Activated naive CD8-positive, alpha-beta T cell treated with anti-CD3 and anti-CD28 coated beads, Interleukin-2, amount 50 U/mL, for 24 hours (primary cell): Measurements from ENCODE around the gene BGLAP.
"Not testable (repeated sequence)": the region's sequence is repeated elsewhere in the genome, so short reads cannot be mapped to it uniquely, and the experiment has no call there.

Source experiments
- ATAC-seq: fragments of 150-1000 bp; cut with Tn5 transposase; one replicate; pipeline ENCODE4 v1.10.0; 2021
- DNase-seq: peaks from one replicate; pipeline ENCODE4 v3.0.0; 2021
- H3K27ac Mint-ChIP-seq: one replicate; pipeline ENCODE4 v1.8.0; 2021; ENCODE audit warnings: mild to moderate bottlenecking, mixed read lengths
- H3K27me3 Mint-ChIP-seq: one replicate; pipeline ENCODE4 v1.8.0; 2021; ENCODE audit warnings: mixed read lengths
- H3K36me3 Mint-ChIP-seq: one replicate; pipeline ENCODE4 v1.8.0; 2021; ENCODE audit warnings: low read depth, mixed read lengths
- H3K4me1 Mint-ChIP-seq: one replicate; pipeline ENCODE4 v1.8.0; 2021; ENCODE audit warnings: mixed read lengths
- H3K4me3 Mint-ChIP-seq: one replicate; pipeline ENCODE4 v1.8.0; 2021; ENCODE audit warnings: mild to moderate bottlenecking, moderate library complexity, mixed read lengths
- H3K9me3 Mint-ChIP-seq: one replicate; pipeline ENCODE4 v1.8.0; 2021; ENCODE audit warnings: mixed read lengths

BGLAP gene

DNA sequence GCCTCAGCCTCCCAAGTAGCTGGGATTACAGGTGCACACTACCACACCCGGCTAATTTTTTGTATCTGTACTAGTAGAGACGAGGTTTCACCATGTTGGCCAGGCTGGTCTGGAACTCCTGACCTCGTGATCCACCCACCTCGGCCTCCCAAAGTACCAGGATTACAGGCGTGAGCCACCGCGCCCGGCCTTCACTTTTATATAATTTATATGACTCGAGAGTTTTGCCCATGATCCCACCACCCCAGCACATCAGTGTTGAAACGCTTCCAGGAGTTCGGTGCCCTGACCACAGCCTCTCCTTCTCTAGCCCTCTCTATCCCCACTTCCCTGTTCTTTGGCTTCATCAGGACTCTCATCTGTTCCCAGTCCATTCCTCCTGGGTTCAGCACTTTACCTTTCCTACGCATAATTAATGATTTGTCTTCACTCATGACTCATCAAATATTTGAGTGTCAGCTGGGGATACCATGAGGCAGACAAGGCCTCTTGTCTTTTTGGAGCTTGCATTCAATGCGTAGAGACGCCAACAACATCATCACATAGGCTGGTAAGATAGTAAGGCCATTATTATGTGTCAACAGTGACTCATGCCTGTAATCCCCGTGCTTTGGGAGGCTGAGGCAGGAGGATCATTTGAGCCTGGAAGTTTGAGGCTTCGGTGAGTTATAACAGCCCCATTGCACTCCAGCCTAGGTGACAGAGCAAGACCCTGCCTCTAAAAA, 27.8 kb upstream of the BGLAP start:
- Mint-ChIP-seq H3K9me3 (peaks cover 2% of the 10 kb centered on the region), H3K27ac (peak overlapping the region; percentile 97), H3K4me3 (peak overlapping the region; percentile 84), H3K36me3 (peaks cover 59% of the 10 kb centered on the region), H3K4me1 (peaks cover 58% of the 10 kb centered on the region), H3K27me3 (no peaks in the 10 kb centered on the region)
- DNase-seq, result no peak
- ATAC-seq, result no peak

DNA sequence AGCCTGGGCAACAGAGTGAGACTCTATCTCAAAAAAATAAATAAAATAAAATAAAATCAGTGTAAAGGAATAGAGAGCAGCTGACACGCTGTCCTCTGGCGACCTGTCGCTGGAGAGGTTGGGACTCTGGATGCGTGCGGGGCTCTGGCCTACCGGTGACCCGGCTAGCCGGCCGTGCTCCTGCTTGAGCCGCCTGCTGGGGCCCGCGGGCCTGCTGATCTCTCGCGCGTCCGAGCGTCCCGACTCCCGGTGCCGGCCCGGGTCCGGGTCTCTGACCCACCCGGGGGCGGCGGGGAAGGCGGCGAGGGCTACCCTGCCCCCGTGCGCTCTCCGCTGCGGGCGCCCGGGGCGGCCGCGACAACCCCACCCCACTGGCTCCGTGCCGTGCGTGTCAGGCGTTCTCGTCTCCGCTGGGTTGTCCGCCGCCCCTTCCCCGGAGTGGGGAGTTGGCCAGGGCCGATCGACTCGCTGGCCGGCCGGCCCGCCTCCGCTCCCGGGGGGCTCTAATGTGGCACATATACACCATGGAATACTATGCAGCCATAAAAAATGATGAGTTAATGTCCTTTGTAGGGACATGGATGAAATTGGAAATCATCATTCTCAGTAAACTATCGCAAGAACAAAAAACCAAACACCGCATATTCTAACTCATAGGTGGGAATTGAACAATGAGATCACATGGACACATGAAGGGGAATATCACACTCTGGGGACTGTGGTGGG, 25.5 kb upstream of the BGLAP start:
- not testable (repeated sequence) for H3K27me3 Mint-ChIP-seq, ATAC-seq, H3K9me3 Mint-ChIP-seq, H3K4me3 Mint-ChIP-seq, DNase-seq
- Mint-ChIP-seq H3K27ac (peak overlapping the region; percentile 99), H3K36me3 (peaks cover 63% of the 10 kb centered on the region), H3K4me1 (peaks cover 81% of the 10 kb centered on the region)

DNA sequence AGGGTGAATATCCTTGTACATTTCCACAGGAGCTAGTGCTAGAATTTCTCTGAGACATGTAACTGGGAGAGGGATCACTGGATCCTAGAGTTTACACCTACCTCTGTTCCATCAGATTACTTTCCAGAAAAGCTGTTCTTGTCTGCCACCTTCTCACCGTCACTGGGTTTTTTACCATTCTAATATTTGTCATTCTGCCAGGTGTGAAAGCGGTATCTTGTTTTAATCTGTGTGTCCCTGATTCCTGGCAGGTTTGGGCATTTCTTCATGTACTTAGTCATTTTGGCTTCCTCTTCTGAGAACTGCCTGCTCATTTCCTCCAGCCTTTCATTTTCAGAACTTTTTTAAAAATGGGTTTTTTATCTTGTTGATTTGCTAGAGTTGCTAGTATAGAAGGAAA, 24.1 kb upstream of the BGLAP start:
- Mint-ChIP-seq H3K27me3 (no peaks in the 10 kb centered on the region), H3K27ac (peak overlapping the region; percentile 99), H3K4me1 (peaks cover 83% of the 10 kb centered on the region), H3K4me3 (peak overlapping the region; percentile 80), H3K36me3 (peaks cover 63% of the 10 kb centered on the region), H3K9me3 (peaks cover 5% of the 10 kb centered on the region)
- peak; percentile 44 for ATAC-seq
- no peak for DNase-seq

DNA sequence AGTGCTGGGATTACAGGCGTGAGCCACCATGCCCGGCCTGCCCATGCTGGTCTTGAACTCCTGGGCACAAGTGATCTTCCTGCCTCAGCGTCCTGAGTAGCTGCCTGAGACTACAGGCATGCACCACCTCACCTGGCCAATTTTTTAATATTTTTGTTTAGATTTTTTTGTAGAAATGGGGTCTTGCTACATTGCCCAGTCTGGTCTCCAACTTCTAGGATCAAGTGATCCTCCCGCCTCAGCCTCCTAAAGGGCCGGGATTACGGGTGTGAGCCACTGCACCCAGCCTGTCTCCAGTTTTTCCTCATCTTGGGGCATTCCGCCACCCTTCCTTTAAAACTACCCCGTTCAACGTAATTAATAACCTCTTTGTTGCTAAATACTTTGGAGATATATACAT, 21.8 kb upstream of the BGLAP start:
- ATAC-seq (no peak), DNase-seq (no peak)
- Mint-ChIP-seq H3K27me3 (no peaks in the 10 kb centered on the region), H3K9me3 (peaks cover 5% of the 10 kb centered on the region), H3K4me1 (peaks cover 85% of the 10 kb centered on the region), H3K36me3 (peaks cover 57% of the 10 kb centered on the region), H3K4me3 (no peak overlapping the region), H3K27ac (peak overlapping the region; percentile 99)

DNA sequence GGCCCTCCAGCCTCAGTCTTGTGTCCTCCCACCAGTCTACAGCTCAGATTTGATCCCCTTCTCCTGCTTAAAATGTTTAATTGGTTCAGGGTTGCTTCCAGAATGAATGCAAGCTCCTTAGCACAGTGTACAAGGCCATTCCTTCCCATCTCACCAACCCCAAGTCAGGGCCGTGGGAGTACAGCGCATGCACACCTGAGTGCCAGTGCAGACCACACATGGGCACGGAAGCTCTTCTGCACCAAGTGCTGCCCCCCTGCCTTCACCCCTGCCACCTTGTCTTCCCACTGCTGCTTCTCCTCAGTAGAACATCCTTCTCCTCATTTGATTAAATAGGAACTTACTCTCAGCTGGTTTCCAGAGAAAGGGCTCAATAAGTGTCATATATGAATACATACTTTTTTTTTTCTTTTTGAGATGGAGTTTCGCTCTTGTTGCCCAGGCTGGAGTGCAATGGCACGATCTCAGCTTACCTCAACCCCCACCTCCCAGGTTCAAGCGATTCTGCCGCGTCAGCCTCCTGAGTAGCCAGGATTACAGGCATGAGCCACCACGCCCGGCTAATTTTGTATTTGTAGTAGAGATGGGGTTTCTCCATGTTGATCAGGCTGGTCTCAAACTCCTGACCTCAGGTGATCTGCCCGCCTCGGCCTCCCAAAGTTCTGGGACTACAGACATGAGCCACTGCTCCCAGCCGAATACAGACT, 19.8 kb upstream of the BGLAP start:
- no peak for DNase-seq
- peak overlapping the region; percentile 77 for H3K4me3 Mint-ChIP-seq
- no peak for ATAC-seq
- peaks cover 91% of the 10 kb centered on the region for H3K4me1 Mint-ChIP-seq
- H3K27ac Mint-ChIP-seq, result peak overlapping the region; percentile 99
- peaks cover 64% of the 10 kb centered on the region for H3K36me3 Mint-ChIP-seq
- peaks cover 5% of the 10 kb centered on the region for H3K9me3 Mint-ChIP-seq
- H3K27me3 Mint-ChIP-seq, result no peaks in the 10 kb centered on the region

DNA sequence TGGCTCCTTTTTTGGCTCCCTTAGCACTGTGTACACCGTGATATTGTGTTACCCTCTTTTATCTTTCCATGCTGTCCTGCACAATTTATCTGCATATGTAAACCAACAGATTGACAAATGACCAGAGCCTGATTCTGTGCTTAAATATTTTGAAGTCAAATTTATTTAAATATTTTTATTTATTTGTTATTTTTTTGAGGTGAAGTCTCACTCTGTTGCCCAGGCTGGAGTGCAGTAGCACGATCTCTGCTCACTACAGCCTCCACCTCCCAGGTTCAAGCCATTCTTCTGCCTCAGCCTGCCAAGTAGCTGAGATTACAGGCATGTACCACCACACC, 16.3 kb upstream of the BGLAP start:
- ATAC-seq, result no peak
- H3K4me1 Mint-ChIP-seq, result peaks cover 66% of the 10 kb centered on the region
- no peaks in the 10 kb centered on the region for H3K9me3 Mint-ChIP-seq
- H3K4me3 Mint-ChIP-seq, result peak overlapping the region; percentile 53
- H3K36me3 Mint-ChIP-seq, result peaks cover 56% of the 10 kb centered on the region
- DNase-seq, result no peak
- H3K27me3 Mint-ChIP-seq, result no peaks in the 10 kb centered on the region
- H3K27ac Mint-ChIP-seq, result peak overlapping the region; percentile 90

DNA sequence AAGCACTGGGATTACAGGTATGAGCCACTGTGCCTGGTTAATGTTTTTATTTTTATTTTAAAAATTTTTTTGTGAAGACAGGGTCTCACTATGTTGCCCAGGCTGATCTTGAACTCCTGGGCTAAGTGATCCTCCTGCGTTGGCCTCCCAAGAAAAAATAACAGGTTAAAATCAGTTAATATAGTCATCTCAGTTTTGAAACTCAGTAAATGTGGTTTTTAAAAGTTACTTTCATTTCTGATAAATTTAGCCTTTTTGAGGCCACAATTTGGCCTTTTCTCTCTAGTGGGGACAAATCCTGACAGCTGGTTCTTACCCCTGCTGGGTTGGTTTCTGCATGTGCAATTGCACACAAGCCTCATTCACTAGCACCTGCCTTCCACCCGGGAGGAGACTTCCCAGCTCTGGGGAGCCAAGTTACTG, 15.9 kb upstream of the BGLAP start:
- Mint-ChIP-seq H3K4me1 (peaks cover 62% of the 10 kb centered on the region), H3K9me3 (no peaks in the 10 kb centered on the region), H3K4me3 (peak overlapping the region; percentile 42), H3K27me3 (no peaks in the 10 kb centered on the region), H3K27ac (peak overlapping the region; percentile 90), H3K36me3 (peaks cover 52% of the 10 kb centered on the region)
- DNase-seq, result peak; percentile 57
- peak; percentile 13 for ATAC-seq

DNA sequence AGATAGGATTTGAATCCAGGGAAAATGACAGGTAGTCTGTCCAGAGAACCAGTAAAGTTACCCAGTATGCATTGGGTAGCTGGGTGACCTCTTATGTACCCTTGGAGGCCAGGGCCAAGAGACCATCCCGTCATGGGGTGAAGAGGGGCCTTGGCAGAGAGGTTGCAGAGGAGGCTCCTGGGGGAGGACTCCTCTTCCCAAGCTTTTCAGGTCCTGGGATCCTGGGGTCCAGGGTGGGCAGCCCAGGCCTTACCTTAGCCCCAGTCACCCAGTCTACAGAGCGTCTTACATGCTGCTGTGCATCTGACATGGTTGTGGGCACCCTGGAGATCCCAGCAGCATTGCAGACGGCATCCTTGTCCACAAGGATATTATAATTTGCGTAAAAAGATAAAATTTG, 15.2 kb upstream of the BGLAP start:
- peaks cover 47% of the 10 kb centered on the region for H3K36me3 Mint-ChIP-seq
- no peak overlapping the region for H3K4me3 Mint-ChIP-seq
- peaks cover 55% of the 10 kb centered on the region for H3K4me1 Mint-ChIP-seq
- peak overlapping the region; percentile 90 for H3K27ac Mint-ChIP-seq
- H3K27me3 Mint-ChIP-seq, result no peaks in the 10 kb centered on the region
- DNase-seq (no peak), ATAC-seq (no peak)
- no peaks in the 10 kb centered on the region for H3K9me3 Mint-ChIP-seq

DNA sequence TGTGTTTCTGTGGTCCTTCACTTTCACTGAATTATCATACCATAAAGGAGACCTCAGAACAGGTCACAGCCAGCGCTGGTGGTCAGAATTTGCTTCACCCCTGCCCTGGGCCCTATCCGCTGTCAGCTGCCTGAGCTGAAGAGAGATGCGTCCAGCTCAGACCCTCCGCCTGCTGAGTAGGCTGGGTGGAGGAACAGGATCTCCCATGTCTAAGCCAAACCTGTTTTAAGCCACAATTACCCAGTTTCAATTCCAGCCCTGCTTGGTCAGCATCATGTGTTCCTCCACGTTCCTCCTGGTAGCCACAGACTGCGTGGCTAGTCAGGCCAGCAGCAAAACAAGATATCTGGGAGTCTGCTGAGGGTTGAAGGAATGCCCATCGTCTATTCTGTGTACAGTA, 13.5 kb upstream of the BGLAP start:
- no peaks in the 10 kb centered on the region for H3K27me3 Mint-ChIP-seq
- peak overlapping the region; percentile 89 for H3K27ac Mint-ChIP-seq
- ATAC-seq (no peak), DNase-seq (no peak)
- H3K36me3 Mint-ChIP-seq, result peaks cover 42% of the 10 kb centered on the region
- no peak overlapping the region for H3K4me3 Mint-ChIP-seq
- peaks cover 38% of the 10 kb centered on the region for H3K4me1 Mint-ChIP-seq
- H3K9me3 Mint-ChIP-seq, result no peaks in the 10 kb centered on the region

DNA sequence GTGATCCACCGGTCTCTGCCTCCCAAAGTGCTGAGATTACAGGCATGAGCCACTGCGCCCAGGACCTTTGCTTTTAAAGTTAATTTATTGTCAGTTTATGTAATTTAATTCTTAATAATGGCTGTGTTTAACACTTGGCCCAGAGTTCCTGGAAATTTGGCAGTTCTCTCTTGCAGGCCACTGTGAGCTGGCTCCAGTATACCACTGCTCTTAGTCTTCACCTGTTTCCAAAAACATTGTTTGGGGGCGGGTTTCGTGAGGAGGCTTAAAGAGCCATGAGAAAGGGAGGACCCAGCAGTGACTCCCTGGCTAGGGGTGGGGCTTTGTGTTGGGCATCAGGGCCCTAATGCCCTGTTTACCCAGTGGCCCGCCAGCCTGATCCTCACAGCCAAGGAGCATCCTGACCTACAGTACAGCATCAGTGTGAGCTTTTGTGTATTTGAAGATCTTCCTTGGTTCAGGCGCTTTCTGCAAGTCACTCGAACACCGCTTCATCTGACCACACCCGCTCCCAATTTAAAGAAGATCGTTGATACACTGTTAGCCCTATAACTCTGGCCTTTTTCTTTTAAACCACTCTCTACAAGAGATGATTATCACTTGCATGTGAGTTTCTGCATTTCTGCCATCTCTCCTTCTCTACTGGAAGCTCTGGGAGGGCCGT, 12.0 kb upstream of the BGLAP start:
- Mint-ChIP-seq H3K27ac (no peak overlapping the region), H3K27me3 (no peaks in the 10 kb centered on the region), H3K36me3 (peaks cover 38% of the 10 kb centered on the region), H3K4me1 (peaks cover 25% of the 10 kb centered on the region), H3K9me3 (no peaks in the 10 kb centered on the region), H3K4me3 (no peak overlapping the region)
- DNase-seq (no peak), ATAC-seq (no peak)

DNA sequence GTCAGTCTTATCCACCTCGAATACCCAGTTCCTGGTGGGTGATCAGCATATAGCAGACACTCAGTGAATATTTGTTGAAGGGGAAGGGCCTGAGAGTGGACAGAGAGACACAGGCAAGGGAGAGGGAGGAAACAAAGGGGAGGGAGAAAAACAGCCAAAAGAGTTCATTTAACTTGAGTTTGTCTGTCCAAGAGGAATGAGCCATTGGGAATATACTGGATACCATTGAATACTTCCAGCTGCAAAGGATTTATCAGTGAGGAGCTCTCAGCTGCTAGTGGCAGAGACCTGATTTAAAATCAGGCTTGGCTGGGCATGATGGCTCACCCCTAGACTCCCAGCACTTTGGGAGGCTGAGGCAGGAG, 11.5 kb upstream of the BGLAP start:
- DNase-seq (no peak), ATAC-seq (no peak)
- peaks cover 37% of the 10 kb centered on the region for H3K36me3 Mint-ChIP-seq
- no peaks in the 10 kb centered on the region for H3K27me3 Mint-ChIP-seq
- no peaks in the 10 kb centered on the region for H3K9me3 Mint-ChIP-seq
- peaks cover 21% of the 10 kb centered on the region for H3K4me1 Mint-ChIP-seq
- H3K27ac Mint-ChIP-seq, result no peak overlapping the region
- no peak overlapping the region for H3K4me3 Mint-ChIP-seq

DNA sequence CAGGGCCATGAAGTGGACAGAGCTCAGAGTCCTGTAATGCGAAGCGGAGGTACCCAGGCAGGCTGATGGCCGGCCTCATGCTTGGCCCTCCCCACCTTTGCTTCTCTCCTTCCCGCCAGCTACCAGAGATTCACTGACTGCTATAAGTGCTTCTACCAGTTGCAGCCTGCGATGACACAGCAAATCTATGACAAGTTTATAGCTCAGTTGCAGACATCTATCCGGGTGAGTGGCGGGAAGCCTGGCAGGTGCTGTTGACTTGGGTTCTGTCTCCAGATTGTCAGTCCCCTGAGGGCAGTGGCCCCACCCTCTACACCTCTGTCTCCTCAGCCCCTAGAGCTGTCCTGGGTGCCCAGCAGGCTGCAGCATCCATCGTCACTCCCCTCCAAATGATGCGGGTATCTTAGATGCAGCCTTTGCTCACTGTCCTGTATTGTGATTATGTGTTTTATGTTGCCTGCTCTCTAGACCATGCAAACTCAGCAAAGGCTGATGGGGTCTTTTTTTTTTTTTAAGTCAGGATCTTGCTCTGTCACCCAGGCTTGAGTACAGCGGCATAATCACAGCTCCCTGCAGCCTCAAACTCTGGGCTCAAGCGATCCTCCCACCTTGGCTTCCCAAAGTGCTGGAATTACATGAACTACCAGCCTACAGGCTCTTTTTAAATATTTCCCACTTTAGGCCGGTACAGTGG, 9.6 kb upstream of the BGLAP start:
- Mint-ChIP-seq H3K4me1 (peaks cover 8% of the 10 kb centered on the region), H3K27ac (no peak overlapping the region), H3K27me3 (no peaks in the 10 kb centered on the region), H3K36me3 (peaks cover 42% of the 10 kb centered on the region), H3K9me3 (no peaks in the 10 kb centered on the region), H3K4me3 (no peak overlapping the region)
- DNase-seq (no peak), ATAC-seq (peak; percentile 17)

DNA sequence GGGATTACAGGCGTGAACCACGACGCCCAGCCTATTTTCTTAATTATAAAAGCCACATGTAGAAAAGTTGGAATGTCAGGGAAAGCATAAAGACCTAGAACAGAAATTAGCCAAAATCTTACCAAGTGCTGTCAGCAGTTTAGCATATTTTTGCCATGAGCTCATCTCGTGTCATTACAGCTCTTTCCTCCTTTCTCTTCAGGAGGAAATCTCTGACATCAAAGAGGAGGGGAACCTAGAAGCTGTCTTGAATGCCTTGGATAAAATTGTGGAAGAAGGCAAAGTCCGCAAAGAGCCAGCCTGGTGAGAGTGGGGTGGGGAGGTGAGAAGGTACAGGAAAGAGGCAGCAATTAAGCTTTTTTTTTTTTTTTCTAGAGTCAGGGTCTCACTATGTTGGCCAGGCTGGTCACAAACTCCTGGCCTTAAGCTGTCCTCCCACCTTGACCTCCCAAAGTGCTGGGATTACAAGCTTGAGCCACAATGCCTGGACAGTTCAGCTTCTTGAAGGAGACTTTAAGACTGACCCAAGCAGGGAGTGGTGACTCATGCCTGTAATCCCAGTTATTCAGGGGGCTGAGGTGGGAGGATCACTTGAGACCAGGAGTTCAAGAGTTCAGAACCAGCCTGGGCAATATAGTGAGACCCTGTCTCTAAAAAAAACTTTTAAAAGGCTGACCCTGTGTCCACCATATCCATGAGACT, 8.4 kb upstream of the BGLAP start:
- Mint-ChIP-seq H3K4me3 (no peak overlapping the region), H3K27ac (no peak overlapping the region), H3K4me1 (peaks cover 14% of the 10 kb centered on the region), H3K27me3 (no peaks in the 10 kb centered on the region), H3K9me3 (no peaks in the 10 kb centered on the region), H3K36me3 (peaks cover 46% of the 10 kb centered on the region)
- no peak for DNase-seq
- ATAC-seq, result no peak

DNA sequence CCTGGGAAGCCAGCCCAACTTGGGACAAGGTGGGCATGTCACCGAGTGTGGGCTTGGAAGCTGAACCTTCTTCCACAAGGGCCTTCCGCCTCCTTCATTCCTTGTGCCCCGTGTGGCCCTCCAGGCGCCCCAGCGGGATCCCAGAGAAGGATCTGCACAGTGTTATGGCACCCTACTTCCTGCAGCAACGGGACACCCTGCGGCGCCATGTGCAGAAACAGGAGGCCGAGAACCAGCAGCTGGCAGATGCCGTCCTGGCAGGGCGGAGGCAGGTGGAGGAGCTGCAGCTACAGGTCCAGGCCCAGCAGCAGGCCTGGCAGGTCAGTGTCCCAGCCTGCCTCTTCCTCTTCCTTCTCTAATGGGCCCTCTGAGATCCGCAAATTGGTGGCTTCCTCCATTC, 5.8 kb upstream of the BGLAP start:
- Mint-ChIP-seq H3K9me3 (no peaks in the 10 kb centered on the region), H3K36me3 (peaks cover 45% of the 10 kb centered on the region), H3K27ac (no peak overlapping the region), H3K4me1 (peaks cover 14% of the 10 kb centered on the region), H3K4me3 (no peak overlapping the region), H3K27me3 (no peaks in the 10 kb centered on the region)
- no peak for DNase-seq
- ATAC-seq, result no peak
